H1 (cell line): ENCODE results near the gene MOCS1.

Experiments
- ASH2L ChIP-seq: fragments of 200-600, 300-600 bp; sonication (generic); IDR thresholded peaks from one replicate; pipeline ENCODE4 v1.7.1; 2017; ENCODE audit warnings: low read length
- MAFK ChIP-seq: IDR thresholded peaks from 2 replicates; pipeline ENCODE4 v1.6.1; 2012; ENCODE audit warnings: low read depth, mild to moderate bottlenecking, improper control_type of control experiment, low read length
- POLR2AphosphoS5 ChIP-seq: IDR thresholded peaks from 2 replicates; pipeline ENCODE4 v1.6.1; 2011; ENCODE audit warnings: low read depth, low read length
- SUZ12 ChIP-seq: fragments of 200-600 bp; sonication (generic); IDR thresholded peaks from 2 replicates; pipeline ENCODE4 v1.6.1; 2012; ENCODE audit warnings: mild to moderate bottlenecking, inconsistent platforms, low read length, moderate library complexity, mixed read lengths
- TF ChIP-seq, protein P1 (sequence below), 3 experiments: IDR thresholded peaks; 1 replicate in 2 of 3; 2 replicates in 1 of 3; pipeline versions ENCODE4 v1.5.1 to v1.6.1; 2011; ENCODE audit warnings: low read length in 3 of 3, mild to moderate bottlenecking in 3 of 3, inconsistent platforms in 2 of 3, low read depth in 1 of 3, moderate library complexity in 1 of 3; ENCODE audit not compliant: insufficient read depth in 1 of 3; ENCODE audit errors: control extremely low read depth in 1 of 3

DNA sequence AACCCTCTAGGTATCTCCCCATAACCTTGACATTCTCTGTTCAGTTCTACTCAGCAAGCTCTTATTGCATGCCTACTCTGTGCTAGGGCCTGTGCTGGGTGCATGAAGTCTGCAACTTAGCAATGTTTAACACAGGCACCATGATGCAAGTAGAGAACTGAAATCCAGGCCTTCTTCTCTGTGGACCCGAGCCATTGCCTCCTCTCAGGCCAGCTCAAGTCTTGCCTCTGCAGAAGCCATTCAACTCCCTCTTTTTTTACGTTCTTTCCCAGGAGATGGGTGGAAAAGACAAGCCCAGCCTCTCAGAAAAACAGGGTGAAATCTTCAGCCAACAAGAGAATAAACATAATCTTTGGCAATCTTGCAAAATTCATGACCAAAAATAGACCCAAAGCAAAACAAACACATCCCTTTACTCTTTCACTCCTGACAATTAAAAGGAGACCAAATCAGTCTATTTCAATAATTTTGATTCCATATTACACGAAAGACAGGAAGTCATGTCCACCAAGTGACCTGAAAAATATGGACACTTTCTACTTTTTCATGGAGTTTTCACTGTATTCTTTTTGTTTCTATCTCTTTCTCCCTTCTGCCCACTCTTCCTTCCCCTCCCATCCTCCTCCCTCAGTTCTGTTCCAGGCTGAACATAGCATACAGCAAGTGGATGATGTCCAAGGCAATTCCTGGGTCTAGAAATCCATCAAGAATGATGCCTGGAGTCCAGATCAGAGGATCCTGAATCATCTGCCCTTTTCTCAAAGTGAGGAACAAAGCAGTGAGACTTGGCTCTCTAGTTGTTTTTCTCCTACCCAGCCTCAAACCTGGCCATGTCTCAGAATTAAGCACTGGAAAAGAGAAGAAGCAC lies 45.4 kb upstream of the MOCS1 start:
- TF ChIP-seq, protein P1, sequence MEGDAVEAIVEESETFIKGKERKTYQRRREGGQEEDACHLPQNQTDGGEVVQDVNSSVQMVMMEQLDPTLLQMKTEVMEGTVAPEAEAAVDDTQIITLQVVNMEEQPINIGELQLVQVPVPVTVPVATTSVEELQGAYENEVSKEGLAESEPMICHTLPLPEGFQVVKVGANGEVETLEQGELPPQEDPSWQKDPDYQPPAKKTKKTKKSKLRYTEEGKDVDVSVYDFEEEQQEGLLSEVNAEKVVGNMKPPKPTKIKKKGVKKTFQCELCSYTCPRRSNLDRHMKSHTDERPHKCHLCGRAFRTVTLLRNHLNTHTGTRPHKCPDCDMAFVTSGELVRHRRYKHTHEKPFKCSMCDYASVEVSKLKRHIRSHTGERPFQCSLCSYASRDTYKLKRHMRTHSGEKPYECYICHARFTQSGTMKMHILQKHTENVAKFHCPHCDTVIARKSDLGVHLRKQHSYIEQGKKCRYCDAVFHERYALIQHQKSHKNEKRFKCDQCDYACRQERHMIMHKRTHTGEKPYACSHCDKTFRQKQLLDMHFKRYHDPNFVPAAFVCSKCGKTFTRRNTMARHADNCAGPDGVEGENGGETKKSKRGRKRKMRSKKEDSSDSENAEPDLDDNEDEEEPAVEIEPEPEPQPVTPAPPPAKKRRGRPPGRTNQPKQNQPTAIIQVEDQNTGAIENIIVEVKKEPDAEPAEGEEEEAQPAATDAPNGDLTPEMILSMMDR (IDR thresholded peaks at IDR 0.05; ENCODE audit: control extremely low read depth in 1 of 3, insufficient read depth in 1 of 3, low read depth in 1 of 3, low read length in 3 of 3), result no peak
- TF ChIP-seq MAFK, result no peak
- TF ChIP-seq ASH2L, result no peak
- TF ChIP-seq POLR2AphosphoS5, result no peak
- TF ChIP-seq SUZ12, result no peak
